ENCODE measurements around the gene ASCC1.

Gene ASCC1, protein sequence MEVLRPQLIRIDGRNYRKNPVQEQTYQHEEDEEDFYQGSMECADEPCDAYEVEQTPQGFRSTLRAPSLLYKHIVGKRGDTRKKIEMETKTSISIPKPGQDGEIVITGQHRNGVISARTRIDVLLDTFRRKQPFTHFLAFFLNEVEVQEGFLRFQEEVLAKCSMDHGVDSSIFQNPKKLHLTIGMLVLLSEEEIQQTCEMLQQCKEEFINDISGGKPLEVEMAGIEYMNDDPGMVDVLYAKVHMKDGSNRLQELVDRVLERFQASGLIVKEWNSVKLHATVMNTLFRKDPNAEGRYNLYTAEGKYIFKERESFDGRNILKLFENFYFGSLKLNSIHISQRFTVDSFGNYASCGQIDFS

DNA sequence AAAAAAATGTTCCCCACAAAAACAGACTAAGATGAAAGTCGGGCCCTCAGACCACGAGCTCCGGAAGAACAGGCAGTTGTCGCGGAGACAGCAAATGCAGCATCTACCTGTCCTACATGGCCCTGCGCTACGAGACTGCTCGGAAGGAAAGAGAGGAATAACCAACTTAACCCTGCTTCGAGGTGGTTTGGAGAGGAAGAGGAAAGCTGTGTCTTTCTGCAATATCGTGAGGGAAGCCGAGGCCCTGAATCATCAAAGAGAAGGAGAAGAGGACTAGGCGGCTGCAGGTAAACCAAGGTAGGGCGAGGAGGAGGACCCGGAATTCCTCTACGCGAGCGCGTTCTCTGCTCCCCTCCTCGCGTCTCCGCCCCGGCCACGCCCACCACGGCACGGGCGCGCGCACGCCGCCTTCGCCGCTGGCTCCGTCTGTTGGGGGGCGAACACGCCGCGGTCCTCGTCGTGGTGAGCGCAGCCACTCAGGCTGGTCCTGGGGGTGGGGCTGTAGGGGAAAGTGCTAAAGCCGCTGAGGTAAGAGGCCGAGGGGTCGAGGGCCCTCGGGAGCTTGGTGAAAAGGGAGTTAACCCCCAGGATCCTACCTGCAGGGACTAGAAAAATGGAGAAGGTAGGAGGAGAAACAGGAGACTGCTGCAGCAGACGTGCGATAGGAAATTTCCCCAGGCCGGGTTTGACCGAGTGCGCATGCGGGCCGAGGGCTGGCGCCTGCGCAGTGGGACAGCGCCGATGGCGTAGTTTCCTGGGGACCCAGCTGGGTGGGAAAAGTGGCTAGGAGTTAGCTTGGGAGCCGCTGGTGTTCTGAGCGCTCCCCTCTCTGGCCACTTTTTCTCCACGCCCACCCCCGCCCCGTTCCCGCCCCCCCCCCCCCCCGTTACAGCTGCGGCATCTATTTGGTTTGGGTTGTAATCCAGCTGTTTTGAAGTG is at the start of gene ASCC1, which contains the start of gene ANAPC16:
TSS of gene ASCC1 (minus strand) at position 666 of the 939 bp plus-strand sequence. CDS start 2,978 bp downstream, outside the sequence.
TSS of gene ANAPC16 (plus strand) at position 402 of the 939 bp plus-strand sequence. CDS start 7,903 bp downstream, outside the sequence.
- no peak for TF ChIP-seq Cebpa-rat (IDR thresholded peaks at IDR 0.05)
- no peaks in the 10 kb centered on the region for H3K9me3 ChIP-seq (replicated peaks in 1 of 11)
- H3K4me1 ChIP-seq = peaks cover 36 to 52% (median 45%) of the 10 kb centered on the region in 10 experiments
- H3K27me3 ChIP-seq = no peaks in the 10 kb centered on the region
- H3K27ac ChIP-seq = peak within 1 kb of the TSS; percentile 71 to 96 (median 86)
- H3K9ac ChIP-seq = peak within 1 kb of the TSS; percentile 79 to 92 (median 86)
- H4K20me1 ChIP-seq = peaks cover 0 to 27% (median 5%) of the 10 kb centered on the region in 11 experiments; a peak in 10 of 22 replicates
- peak within 1 kb of the TSS; percentile 68 to 82 (median 74) for H3K4me3 ChIP-seq
- peak within 1 kb of the TSS; percentile 92 to 98 (median 96) for H3K4me2 ChIP-seq
- H3K36me3 ChIP-seq = peaks cover 23 to 39% (median 30%) of the 10 kb centered on the region in 11 experiments

DNA sequence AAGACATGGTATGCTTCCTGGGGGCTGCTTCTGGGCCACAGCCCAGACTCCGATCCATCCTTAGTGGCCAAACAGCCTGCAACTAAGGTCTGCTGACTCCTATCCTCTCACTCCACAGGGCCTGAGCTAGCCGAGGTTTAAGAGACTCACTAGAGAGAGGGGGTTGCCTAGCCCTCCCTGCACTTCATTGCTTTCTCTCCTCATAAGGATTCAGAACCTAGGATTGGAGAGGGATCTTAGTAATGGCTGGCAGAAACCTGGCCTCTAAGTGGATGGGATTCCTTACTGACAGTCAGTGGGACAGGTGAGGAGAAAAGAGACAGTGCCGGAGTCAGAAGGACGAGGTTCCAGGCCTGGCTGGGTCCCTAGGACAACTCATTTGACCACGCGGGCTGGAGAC is 49.4 kb upstream of the ASCC1 start:
- TF ChIP-seq Cebpa-rat (IDR thresholded peaks at IDR 0.05) = no peak
- peaks cover 40 to 91% (median 77%) of the 10 kb centered on the region in 10 experiments for H3K4me1 ChIP-seq

DNA sequence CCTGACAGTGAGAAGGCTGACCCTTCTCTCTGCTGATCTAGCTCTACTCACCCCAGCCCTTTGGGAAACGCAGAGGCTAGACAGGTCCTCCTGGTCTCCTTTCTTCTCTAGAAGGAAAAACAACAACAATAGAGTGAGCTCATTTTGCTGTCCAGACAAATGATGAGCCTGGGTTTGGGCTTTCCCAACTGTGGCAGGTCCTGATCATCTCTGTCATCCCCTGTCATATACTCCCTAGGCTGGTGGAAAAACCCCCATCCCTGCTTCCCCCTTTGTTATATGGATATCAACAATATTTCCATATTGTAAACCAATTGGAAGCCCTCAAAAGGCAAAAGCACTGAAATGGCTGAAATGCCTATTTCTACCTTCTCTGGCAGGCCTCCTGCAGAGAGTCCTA is 48.5 kb upstream of the ASCC1 start:
- H3K4me2 ChIP-seq = peak overlapping the region in 10 of 11 experiments; percentile 27 to 94 (median 80); a peak in 15 of 22 replicates
- H3K4me3 ChIP-seq = no peak overlapping the region
- no peak overlapping the region for H3K27ac ChIP-seq
- H3K4me1 ChIP-seq = peaks cover 48 to 95% (median 83%) of the 10 kb centered on the region in 10 experiments
- no peaks in the 10 kb centered on the region for H3K9me3 ChIP-seq (replicated peaks in 1 of 11)
- TF ChIP-seq Cebpa-rat (IDR thresholded peaks at IDR 0.05) = no peak
- no peak overlapping the region for H3K9ac ChIP-seq
- H4K20me1 ChIP-seq = no peaks in the 10 kb centered on the region
- no peaks in the 10 kb centered on the region for H3K36me3 ChIP-seq
- no peaks in the 10 kb centered on the region for H3K27me3 ChIP-seq

More for the DNA sequence above, 49.4 kb upstream of the ASCC1 start:
- Histone ChIP-seq H3K9ac (peak overlapping the region in 2 of 11 experiments; percentile 8 to 13; a peak in 3 of 22 replicates), H4K20me1 (no peaks in the 10 kb centered on the region), H3K36me3 (no peaks in the 10 kb centered on the region), H3K27ac (peak overlapping the region in 2 of 11 experiments; percentile 14 to 22; a peak in 2 of 22 replicates), H3K27me3 (no peaks in the 10 kb centered on the region), H3K9me3 (replicated peaks in 1 of 11) (no peaks in the 10 kb centered on the region), H3K4me2 (peak overlapping the region in 9 of 11 experiments; percentile 2 to 94 (median 41); a peak in 8 of 22 replicates), H3K4me3 (no peak overlapping the region)

DNA sequence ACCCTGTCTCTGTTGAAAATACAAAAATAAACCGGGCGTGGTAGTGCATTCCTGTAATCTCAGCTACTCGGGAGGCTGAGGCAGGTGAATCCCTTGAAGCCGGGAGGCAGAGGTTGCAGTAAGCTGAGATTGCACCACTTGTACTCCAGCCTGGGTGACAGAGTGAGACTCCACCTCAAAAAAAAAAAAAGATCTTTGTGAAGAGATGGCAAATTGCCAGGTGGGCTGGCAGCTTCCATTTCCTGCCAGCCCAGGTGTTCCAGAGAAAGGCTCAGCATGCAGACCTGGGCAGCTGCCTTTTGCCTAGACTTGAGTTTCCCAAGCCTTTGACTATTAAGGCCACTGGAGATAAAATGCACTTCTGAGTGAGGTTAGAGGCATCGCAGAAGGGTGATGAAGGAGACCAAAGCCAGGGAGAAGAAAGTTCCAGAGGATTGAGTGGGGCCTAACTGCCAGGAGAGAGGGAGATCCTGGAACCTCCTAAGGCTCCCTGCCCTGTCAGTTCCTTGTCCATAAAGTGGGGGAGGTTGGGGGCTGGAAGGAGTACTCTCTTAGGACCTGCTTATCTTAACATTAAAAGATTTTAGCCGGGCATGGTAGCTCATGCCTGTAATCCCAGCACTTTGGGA is 47.7 kb upstream of the ASCC1 start:
- Histone ChIP-seq H3K27me3 (no peaks in the 10 kb centered on the region), H3K9ac (peak overlapping the region in 1 of 11 experiments; percentile 36; a peak in 3 of 22 replicates), H3K27ac (peak overlapping the region in 1 of 11 experiments; percentile 23; a peak in 3 of 22 replicates), H4K20me1 (no peaks in the 10 kb centered on the region), H3K4me1 (peaks cover 56 to 95% (median 89%) of the 10 kb centered on the region in 10 experiments), H3K4me3 (no peak overlapping the region), H3K4me2 (peak overlapping the region; percentile 40 to 95 (median 81)), H3K36me3 (no peaks in the 10 kb centered on the region), H3K9me3 (replicated peaks in 1 of 11) (no peaks in the 10 kb centered on the region)
- no peak for TF ChIP-seq Cebpa-rat (IDR thresholded peaks at IDR 0.05)

DNA sequence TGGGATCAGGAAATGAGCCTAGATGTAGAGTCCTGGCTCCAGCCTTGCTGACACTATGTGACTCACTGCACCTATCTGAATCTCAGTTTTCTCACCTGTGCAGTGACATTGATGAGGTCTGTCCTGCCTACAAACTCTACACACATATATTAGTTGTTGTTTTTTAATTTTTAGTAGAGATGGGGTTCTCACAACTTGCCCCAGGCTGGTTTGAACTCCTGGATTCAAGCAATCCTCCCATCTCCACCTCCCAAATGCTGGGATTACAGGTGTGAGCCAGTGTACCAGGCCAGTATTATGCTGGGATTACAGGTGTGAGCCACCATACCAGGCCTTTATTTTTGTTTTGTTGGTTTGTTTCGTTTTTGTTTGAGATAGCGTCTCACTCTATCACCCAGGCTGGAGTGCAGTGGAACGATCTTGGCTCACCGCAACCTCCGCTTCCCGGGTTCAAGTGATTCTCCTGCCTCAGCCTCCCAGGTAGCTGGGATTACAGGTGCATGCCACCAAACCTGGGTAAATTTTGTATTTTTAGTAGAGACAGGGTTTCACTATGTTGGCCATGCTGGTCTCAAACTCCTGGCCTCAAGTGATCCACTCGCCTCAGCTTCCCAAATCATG is 45.8 kb upstream of the ASCC1 start:
- peaks cover 74 to 97% (median 92%) of the 10 kb centered on the region in 10 experiments for H3K4me1 ChIP-seq
- H4K20me1 ChIP-seq = no peaks in the 10 kb centered on the region
- no peaks in the 10 kb centered on the region for H3K27me3 ChIP-seq
- H3K4me3 ChIP-seq = peak overlapping the region; percentile 50 to 73 (median 61); a peak in 14 of 20 replicates
- TF ChIP-seq Cebpa-rat (IDR thresholded peaks at IDR 0.05) = no peak
- no peaks in the 10 kb centered on the region for H3K36me3 ChIP-seq
- peak overlapping the region; percentile 77 to 95 (median 85); a peak in 19 of 22 replicates for H3K27ac ChIP-seq
- peak overlapping the region; percentile 73 to 97 (median 92) for H3K4me2 ChIP-seq
- H3K9ac ChIP-seq = peak overlapping the region; percentile 72 to 85 (median 79); a peak in 21 of 22 replicates
- H3K9me3 ChIP-seq (replicated peaks in 1 of 11) = no peaks in the 10 kb centered on the region

DNA sequence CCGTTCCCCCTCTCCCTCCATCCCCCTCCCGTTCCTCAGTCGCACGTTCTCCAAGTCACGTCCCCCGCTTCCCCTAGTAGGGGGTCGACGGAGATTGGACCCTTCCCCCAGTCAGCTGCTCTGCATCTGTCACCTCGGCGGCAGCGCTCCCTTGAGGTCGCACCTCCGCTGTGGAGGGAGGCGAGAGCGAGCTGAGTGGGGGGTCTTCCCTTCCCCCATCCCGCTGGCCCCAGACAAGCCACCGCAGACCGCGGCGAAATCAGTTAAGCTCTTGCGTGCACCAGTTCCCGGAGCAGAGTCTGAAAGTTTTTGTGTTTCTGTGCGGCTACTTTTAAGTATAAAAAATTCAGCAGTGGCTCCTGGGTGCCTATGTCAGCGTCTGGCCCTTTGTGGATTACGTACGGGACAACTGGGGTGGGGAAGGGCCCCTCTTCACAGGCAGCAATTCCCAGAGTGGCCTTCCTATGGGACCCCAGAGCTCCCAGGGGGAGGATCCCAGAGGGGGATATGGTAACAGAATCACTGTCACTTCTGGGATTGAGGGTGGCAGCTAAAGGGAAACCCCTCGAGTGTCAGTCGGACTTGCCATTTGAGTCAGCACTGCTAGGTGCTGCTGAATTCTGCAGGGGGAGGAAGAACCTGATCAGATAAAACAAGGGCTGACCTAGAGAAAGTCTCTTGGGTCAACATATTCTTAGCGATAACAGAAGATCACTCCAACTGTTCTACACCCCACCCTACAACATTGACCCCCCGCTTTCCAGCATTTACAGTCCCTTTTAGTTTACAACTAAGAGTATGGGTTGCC is 45.1 kb upstream of the ASCC1 start:
- Histone ChIP-seq H3K9ac (peak overlapping the region; percentile 72 to 85 (median 79)), H3K4me2 (peak overlapping the region; percentile 73 to 97 (median 92)), H3K4me1 (peaks cover 81 to 100% (median 97%) of the 10 kb centered on the region in 10 experiments)

DNA sequence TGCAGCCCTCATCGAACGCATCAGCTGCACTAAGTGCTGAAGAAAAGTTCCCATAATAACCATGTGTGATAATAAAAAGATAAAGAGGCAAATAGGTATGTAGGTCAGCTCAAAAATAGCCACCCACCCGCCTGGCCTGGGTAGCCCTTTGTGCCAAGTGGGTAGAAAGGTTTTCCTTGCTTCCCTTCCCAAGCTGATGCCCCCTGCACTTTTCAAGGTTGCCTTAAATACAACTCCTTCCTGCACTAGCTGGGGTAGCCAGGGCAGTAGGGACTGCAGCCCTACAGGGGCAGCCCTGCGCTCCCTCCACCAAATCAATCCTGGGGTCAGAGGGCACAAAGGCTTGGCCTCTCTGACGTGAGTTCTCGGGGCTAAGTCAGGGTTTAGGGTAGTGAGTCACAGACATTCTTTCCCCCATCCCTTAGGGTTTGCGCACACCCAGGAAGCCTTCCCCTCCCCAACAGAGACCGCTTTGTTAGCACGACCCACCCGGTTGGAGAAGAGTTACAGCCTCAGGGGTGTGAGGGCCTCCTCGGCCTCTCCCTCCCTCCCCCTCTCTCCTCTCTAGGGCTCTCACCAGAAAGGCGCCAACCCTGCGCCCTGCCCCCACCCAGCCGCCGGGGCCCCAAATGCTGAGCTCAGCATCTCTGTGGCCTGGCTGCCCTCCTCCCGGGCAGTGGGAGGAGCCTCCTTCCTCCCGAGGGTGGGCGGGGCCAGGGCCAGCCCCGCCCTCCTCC is 44.3 kb upstream of the ASCC1 start:
- H3K36me3 ChIP-seq = no peaks in the 10 kb centered on the region
- peaks cover 89 to 100% (median 98%) of the 10 kb centered on the region in 10 experiments for H3K4me1 ChIP-seq
- peak overlapping the region; percentile 77 to 95 (median 85) for H3K27ac ChIP-seq
- TF ChIP-seq Cebpa-rat (IDR thresholded peaks at IDR 0.05) = no peak
- H3K9ac ChIP-seq = peak overlapping the region; percentile 72 to 85 (median 79); a peak in 21 of 22 replicates
- peak overlapping the region; percentile 73 to 97 (median 92) for H3K4me2 ChIP-seq
- H3K9me3 ChIP-seq (replicated peaks in 1 of 11) = no peaks in the 10 kb centered on the region
- H4K20me1 ChIP-seq = no peaks in the 10 kb centered on the region
- H3K4me3 ChIP-seq = peak overlapping the region; percentile 50 to 73 (median 61); a peak in 19 of 20 replicates
- H3K27me3 ChIP-seq = no peaks in the 10 kb centered on the region

More for the DNA sequence above, 45.1 kb upstream of the ASCC1 start:
- no peaks in the 10 kb centered on the region for H4K20me1 ChIP-seq
- no peaks in the 10 kb centered on the region for H3K9me3 ChIP-seq (replicated peaks in 1 of 11)
- H3K27ac ChIP-seq = peak overlapping the region; percentile 77 to 95 (median 85)
- H3K4me3 ChIP-seq = peak overlapping the region; percentile 50 to 73 (median 61)
- no peaks in the 10 kb centered on the region for H3K27me3 ChIP-seq
- no peaks in the 10 kb centered on the region for H3K36me3 ChIP-seq
- no peak for TF ChIP-seq Cebpa-rat (IDR thresholded peaks at IDR 0.05)

All from BLaER1 treated with 17β-estradiol and CSF1 and Interleukin-3, amounts not matched to agents 10 nM and 100 nM (cell line).